Ishikawa (cell line): ENCODE results near the gene ETV6.

Experiments
- CEBPB ChIP-seq: IDR thresholded peaks from 2 replicates; pipeline ENCODE4 v1.6.1; 2012
- CREB1 ChIP-seq: IDR thresholded peaks from 2 replicates; pipeline ENCODE4 v1.6.1; 2012; ENCODE audit warnings: low read depth
- EGR1 ChIP-seq: IDR thresholded peaks from 2 replicates; pipeline ENCODE4 v1.6.1; 2012
- EP300 ChIP-seq: IDR thresholded peaks from 2 replicates; pipeline ENCODE4 v1.6.1; 2012; ENCODE audit warnings: borderline replicate concordance
- FOXM1 ChIP-seq: IDR thresholded peaks from 2 replicates; pipeline ENCODE4 v1.6.1; 2012; ENCODE audit warnings: low read depth, borderline replicate concordance
- MAX ChIP-seq: IDR thresholded peaks from 2 replicates; pipeline ENCODE4 v1.6.1; 2012
- NFIC ChIP-seq: IDR thresholded peaks from 2 replicates; pipeline ENCODE4 v1.6.1; 2012
- RAD21 ChIP-seq: IDR thresholded peaks from 2 replicates; pipeline ENCODE4 v1.6.1; 2012; ENCODE audit warnings: low read depth
- REST ChIP-seq: IDR thresholded peaks from 2 replicates; pipeline ENCODE4 v1.6.1; 2012; ENCODE audit warnings: low read depth, mild to moderate bottlenecking
- TAF1 ChIP-seq: IDR thresholded peaks from 2 replicates; pipeline ENCODE4 v1.6.1; 2012; ENCODE audit warnings: low read depth, mild to moderate bottlenecking
- TCF12 ChIP-seq: IDR thresholded peaks from 2 replicates; pipeline ENCODE4 v1.6.1; 2012; ENCODE audit warnings: low read depth
- TEAD4 ChIP-seq: IDR thresholded peaks from 2 replicates; pipeline ENCODE4 v1.6.1; 2012
- USF1 ChIP-seq: IDR thresholded peaks from 2 replicates; pipeline ENCODE4 v1.6.1; 2012
- YY1 ChIP-seq: IDR thresholded peaks from 2 replicates; pipeline ENCODE4 v1.6.1; 2012; ENCODE audit warnings: low read depth
- ZBTB7A ChIP-seq: IDR thresholded peaks from 2 replicates; pipeline ENCODE4 v1.6.1; 2012; ENCODE audit warnings: low read depth

ETV6 gene

GRCh38 chr12:11820476-11820875 lies 171.0 kb downstream of the ETV6 start:
- TF ChIP-seq EP300 = no peak
- TF ChIP-seq EGR1 = no peak
- no peak for TF ChIP-seq USF1
- TF ChIP-seq NFIC = no peak
- TF ChIP-seq MAX = no peak
- no peak for TF ChIP-seq TAF1

- TF ChIP-seq USF1 = no peak
- no peak for TF ChIP-seq FOXM1
- no peak for TF ChIP-seq EP300
- TF ChIP-seq REST = no peak
- no peak for TF ChIP-seq RAD21
- no peak for TF ChIP-seq TAF1
- no peak for TF ChIP-seq TEAD4
- no peak for TF ChIP-seq EGR1
- TF ChIP-seq CEBPB = no peak
- TF ChIP-seq TCF12 = no peak
- TF ChIP-seq MAX = no peak
- no peak for TF ChIP-seq YY1
These were observed 172.1 kb downstream of the ETV6 start for GRCh38 chr12:11821386-11822080.

GRCh38 chr12:11822081-11822834 lies 172.8 kb downstream of the ETV6 start:
- TF ChIP-seq RAD21 (no peak), REST (no peak), CEBPB (no peak), TEAD4 (no peak), FOXM1 (no peak), EP300 (no peak), TAF1 (no peak), TCF12 (no peak), EGR1 (no peak)

GRCh38 chr12:11823043-11823442 lies 173.6 kb downstream of the ETV6 start:
- TF ChIP-seq EP300 (no peak), FOXM1 (no peak), ZBTB7A (no peak)

GRCh38 chr12:11823593-11823992 lies 174.1 kb downstream of the ETV6 start:
- TF ChIP-seq RAD21 (no peak), TCF12 (no peak), TAF1 (no peak), YY1 (no peak), ZBTB7A (no peak), CEBPB (no peak), REST (no peak), TEAD4 (no peak), USF1 (no peak), MAX (no peak), NFIC (no peak), CREB1 (no peak), EP300 (no peak), FOXM1 (no peak), EGR1 (no peak)
